GM10847 (cell line): ENCODE results near the gene CYFIP2.

Source experiments
- POLR2A ChIP-seq: IDR thresholded peaks from 2 replicates; pipeline ENCODE4 v1.6.1; 2011; ENCODE audit not compliant: insufficient read length; ENCODE audit errors: extremely low read depth

Gene CYFIP2

DNA sequence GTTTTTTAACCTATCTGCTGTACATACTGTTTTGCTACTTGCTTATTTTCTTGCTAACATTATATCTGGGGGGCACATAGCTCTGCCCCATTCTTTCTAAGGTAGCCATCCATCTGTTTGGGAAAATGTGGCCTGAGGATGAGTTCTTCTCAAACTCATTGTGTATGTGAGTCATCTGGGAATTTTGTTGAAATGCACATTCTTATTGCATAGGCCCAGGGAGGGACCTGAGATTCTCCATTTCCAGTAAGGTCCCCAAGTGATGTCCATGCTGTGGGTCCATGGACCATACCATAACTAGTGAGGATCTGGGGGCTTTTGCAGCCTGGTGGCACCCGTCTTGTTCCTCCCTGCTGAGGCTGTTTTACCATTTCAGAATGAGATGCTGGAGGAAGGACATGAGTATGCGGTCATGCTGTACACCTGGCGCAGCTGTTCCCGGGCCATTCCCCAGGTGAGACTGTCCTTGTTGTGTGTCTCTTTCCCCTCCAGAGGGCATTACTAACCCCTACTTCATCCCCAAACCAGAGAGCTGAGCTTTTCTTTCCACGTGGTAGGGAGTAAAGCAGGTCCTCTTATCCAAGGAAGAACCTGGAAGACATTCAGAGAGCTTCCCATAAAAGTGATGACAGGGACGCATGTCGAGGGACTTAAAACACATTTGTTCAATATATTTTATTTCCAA, 28.6 kb downstream of the CYFIP2 start:
- no peak for TF ChIP-seq POLR2A

DNA sequence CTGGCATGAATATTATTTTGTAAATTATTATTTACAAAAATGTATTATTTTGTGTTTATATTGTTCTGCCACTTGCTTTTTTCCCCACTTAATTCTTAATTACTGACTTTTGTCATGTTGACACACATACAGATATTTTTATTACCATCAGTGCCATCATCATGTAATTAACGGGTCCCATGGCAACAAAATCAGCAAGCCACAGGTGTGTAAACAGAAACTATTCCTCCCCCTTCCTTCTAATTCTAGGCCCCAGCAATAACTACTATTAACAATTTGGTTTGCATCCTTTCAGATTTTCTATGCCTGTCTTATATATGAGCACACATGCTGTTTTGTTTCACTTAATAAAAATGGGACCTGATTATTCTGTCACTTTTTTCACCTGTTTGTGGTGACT, 29.3 kb downstream of the CYFIP2 start:
- no peak for TF ChIP-seq POLR2A

DNA sequence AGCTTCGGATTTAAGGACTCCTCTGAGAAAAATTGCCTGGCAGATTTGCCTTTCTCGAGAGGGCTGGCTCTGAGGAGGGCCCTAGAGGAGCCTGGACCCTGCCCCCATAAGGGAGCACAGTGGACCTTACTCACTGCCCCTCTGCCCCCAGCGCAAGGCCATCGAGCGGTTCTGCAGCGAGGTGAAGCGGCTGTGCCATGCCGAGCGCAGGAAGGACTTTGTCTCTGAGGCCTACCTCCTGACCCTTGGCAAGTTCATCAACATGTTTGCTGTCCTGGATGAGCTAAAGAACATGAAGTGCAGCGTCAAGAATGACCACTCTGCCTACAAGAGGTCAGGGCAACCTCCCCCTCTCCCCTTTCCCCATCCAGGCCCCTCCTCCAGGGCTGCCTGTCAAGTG, 34.6 kb downstream of the CYFIP2 start:
- TF ChIP-seq POLR2A, result no peak

GRCh38 chr5:157301066-157301465, 35.1 kb downstream of the CYFIP2 start:
- no peak for TF ChIP-seq POLR2A

- no peak for TF ChIP-seq POLR2A
Observed at GRCh38 chr5:157303023-157303422, 37.1 kb downstream of the CYFIP2 start.

DNA sequence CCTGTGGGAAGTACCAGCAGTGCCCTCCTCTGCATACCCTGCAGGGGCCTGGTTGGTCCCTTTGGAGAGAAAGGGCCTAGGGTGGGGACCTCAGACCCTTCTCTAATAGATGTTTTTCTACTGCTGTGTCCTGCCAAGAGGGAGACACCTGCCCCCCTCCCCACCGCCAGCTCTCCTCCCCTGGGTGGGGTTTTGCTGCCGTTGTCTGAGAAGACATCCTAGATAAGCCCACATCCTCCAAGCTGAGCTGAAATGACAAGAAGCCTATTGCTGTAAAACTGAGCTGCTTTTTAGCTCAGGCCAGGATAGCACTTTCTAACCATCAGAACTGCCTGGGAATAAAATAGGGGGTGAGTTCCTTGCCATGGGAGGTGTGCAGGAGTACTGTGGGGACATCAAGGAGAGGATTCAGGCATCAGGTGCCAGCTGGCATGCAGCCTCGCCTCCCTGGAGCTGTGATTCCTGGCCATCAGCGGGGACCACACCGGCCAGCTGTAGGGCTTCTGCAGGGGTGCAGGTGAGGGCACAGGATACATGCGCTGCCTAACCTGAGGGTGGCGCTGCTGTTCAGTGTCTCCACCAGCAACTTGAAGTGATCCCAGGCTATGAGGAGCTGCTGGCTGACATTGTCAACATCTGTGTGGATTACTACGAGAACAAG, 37.9 kb downstream of the CYFIP2 start:
- TF ChIP-seq POLR2A, result no peak

GRCh38 chr5:157306081-157306480, 40.2 kb downstream of the CYFIP2 start:
- TF ChIP-seq POLR2A, result no peak

- TF ChIP-seq POLR2A, result no peak
Observed at GRCh38 chr5:157306692-157307471, 41.0 kb downstream of the CYFIP2 start.

DNA sequence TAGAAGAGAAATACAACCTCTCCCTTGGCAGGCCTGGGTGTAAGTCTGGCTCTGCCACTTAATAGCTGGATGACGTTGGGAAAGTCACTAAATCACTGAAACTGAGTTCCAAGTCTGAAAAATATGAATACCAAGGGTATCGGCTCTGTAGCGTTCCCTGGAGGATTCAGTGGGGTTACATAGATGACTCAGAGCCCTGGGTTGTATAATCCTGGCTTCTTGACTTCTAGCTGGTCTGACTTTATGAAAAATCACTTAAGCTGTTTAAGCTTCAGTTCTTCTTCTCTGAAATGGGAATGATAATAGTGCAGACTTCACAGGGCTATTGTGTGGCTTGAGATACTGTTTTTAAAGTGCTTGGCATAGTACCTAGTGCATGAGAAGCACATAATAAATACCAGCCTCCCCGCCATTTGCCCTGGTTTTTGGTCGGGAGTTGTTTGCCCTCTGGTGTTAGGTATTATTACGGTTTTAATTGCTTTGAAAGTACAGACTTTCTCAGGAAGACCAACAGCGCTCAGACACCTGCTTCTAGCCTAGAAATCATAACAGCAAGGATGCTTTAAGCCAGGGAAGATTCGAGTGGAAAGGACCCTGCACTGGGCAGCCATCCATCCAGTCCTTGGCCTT, 43.0 kb downstream of the CYFIP2 start:
- TF ChIP-seq POLR2A, result no peak

DNA sequence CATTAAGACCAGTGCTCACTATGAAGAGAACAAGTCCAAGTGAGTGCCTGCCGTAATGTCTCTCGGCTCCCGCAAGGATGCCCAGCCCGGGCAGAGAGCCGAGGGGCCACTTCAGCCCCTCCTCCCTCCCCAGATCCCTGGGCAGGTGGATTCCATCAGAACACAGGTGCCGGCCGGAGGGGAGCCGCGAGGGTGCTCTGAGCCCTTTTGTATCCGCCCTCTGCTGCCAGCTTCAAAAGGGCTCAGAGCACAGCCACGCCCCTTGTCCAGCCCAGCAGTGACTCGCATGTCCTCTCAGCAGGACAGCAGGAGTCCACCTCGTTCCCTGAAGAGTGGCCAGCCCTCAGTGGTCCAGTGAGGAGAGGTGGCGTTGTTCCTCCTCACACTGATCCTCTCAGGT, 43.9 kb downstream of the CYFIP2 start:
- no peak for TF ChIP-seq POLR2A

- no peak for TF ChIP-seq POLR2A
Observed at GRCh38 chr5:157311595-157311994, 45.7 kb downstream of the CYFIP2 start.

- no peak for TF ChIP-seq POLR2A
Observed at GRCh38 chr5:157312492-157312891, 46.6 kb downstream of the CYFIP2 start.

- no peak for TF ChIP-seq POLR2A
Observed at GRCh38 chr5:157322581-157322980, 56.7 kb downstream of the CYFIP2 start.

DNA sequence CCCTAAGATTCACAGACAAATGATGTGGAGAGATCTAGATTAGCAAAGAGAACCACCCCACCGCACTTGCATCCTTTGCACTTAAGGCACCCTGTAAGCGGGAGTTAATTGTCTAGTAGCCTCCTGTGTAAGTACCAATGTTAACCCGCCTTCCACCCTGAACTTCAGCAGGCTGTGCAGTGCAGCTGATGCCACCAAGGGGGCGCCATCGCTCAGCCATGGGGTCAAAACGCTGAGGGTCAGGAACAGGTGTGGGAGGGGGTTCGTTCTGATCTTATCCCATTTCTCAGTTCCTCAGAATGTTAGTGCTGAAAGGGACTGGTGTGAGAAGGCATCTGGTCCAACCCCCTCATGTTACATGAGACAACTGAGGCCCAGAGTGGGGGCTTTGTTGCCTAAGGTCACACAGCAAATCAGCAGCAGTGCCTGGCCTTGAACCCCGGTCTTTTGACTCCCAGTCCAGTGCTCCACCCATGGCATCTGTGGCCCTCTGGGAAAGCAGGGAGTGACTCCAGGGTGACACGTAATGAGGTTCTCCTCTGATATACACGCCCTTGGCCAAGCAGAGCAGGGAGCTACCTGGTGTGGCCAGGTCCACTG, 57.3 kb downstream of the CYFIP2 start:
- TF ChIP-seq POLR2A, result no peak

DNA sequence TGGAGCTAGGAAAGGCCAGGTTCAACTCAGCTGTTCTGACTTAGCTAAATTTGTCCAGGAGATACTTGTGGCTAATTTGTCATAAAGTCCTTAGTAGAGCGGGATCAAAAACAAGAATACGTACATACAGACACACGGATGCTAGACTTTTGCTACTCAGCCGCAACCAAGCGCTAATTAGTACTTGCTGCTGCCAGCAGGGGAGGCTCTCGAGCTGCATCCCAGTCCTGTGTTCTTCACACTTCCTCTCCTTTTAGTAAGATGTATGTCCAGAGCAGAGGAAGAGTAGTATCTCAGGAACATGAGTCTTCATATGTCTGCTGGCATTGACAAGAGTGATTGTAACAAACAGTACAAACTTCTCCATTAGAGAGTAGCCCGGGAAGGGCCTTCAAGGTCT, 58.3 kb downstream of the CYFIP2 start:
- no peak for TF ChIP-seq POLR2A
